HG03060 (cell line): ENCODE data around the gene STAM.

ENCODE experiments used
- ATAC-seq: cut with Tn5 transposase; IDR thresholded peaks from one replicate; pipeline ENCODE4 v1.9.1; 2021; ENCODE audit warnings: low read depth, moderate number of reproducible peaks; ENCODE audit not compliant: unreplicated experiment

The STAM gene

GRCh38 chr10:17645621-17646345, 1.8 kb downstream of the STAM start:
- ATAC-seq = no peak

DNA sequence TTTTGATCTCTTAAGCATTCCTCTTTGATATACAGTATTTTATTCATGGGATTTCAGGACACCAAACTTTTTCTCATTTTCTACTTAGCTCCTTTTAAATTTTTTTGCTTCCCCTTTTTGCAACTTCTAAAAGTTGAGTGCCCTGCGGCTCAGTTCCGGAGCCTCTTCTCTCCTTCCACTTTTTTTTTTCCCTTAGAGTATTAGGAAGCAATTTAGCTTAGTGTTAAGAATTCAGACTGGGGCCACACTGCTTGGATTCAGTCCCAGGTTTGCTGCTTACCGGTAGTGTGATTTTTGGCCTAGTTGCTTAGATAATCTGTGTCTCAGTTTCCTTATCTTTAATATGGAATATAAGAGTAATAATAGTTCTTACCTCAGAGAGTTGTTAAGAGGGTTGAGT, 3.4 kb downstream of the STAM start:
- ATAC-seq = no peak

GRCh38 chr10:17648243-17649035, 4.5 kb downstream of the STAM start:
- ATAC-seq = no peak

- ATAC-seq = no peak
Measured at GRCh38 chr10:17649052-17649451, 5.1 kb downstream of the STAM start.

GRCh38 chr10:17649836-17650235, 5.9 kb downstream of the STAM start:
- no peak for ATAC-seq

GRCh38 chr10:17650416-17650815, 6.5 kb downstream of the STAM start:
- ATAC-seq = no peak

GRCh38 chr10:17651896-17652295, 7.9 kb downstream of the STAM start:
- no peak for ATAC-seq

DNA sequence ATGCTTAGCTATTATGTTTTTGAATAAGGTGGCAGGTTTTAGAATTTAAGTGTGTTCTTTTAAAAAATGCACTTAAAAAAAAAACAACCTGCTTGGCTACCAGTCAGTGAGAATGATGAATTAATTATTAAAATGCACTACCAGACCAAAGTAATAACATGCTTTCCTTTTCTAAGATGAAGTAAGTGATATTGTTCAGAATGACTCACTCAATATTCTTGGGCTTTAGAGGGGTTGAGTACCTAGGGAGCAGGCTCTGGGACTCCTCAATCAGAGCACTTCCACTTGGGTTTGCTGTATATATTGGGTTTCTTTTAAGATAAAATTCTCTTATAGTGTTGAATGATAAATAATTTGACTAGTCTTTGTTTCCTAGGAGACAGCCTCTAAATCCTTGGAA, 8.6 kb downstream of the STAM start:
- no peak for ATAC-seq

DNA sequence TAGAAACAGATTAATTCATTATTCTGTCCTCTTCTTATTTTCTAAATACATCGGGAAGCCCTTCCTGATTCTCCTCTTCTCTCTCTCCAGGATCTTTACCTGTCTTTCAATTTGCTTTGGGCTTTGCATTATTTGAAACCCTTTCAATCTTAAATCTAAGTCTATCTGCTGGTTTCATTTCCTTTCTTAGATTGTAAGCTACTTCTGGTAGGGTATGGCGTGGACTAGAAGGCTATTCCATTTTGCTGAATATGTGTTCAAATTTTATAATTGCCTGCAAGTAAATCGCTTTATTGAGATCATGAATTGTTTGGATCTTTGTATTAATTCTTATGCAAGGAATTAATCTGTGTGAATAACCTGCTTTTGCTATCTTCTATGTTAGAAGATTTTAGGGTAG, 11.1 kb downstream of the STAM start:
- peak; percentile 4 for ATAC-seq

GRCh38 chr10:17655567-17656146, 11.7 kb downstream of the STAM start:
- ATAC-seq = peak; percentile 83

DNA sequence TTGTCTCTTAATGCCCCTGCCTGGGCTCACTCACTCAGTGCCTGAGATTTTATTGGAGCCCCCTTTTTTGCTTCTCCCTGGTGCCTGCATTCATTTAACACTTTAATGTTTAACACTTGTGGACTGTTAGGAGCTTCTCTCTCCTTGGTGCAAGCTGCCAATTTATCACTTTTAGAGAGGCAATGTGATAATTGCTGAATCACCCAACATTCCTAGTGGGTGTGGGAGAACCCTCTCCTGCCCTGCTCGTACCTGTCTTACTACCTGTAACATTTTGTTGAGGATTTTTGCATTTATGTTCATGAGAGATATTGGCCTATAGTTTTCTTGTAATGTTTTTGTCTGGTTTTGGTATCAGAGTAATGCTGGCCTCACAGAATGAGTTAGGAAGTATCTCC, 13.2 kb downstream of the STAM start:
- no peak for ATAC-seq

- no peak for ATAC-seq
Measured at GRCh38 chr10:17659365-17659764, 15.4 kb downstream of the STAM start.

GRCh38 chr10:17660921-17661320, 17.0 kb downstream of the STAM start:
- no peak for ATAC-seq

GRCh38 chr10:17661510-17661909, 17.6 kb downstream of the STAM start:
- ATAC-seq = no peak

- ATAC-seq = no peak
Measured at GRCh38 chr10:17662193-17663138, 18.5 kb downstream of the STAM start.

DNA sequence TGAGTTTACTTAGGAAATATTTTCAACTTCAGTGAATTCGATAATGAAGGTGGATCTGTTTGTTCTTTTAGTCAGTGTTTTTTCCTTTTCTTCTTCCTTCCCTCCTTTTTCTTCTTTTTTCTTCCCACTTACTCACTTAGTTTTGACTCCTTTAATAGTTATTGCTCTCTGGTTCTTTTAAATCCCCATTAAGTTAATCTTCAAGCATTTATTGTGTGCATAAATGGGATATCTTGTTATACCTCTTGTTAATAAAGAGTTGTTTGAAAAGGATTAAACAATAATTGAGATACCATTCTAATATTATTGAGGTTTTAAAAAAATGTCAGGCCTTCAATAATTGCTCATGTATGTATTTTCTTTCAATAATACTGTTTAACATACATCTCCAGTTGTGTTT, 19.5 kb downstream of the STAM start:
- ATAC-seq = no peak

DNA sequence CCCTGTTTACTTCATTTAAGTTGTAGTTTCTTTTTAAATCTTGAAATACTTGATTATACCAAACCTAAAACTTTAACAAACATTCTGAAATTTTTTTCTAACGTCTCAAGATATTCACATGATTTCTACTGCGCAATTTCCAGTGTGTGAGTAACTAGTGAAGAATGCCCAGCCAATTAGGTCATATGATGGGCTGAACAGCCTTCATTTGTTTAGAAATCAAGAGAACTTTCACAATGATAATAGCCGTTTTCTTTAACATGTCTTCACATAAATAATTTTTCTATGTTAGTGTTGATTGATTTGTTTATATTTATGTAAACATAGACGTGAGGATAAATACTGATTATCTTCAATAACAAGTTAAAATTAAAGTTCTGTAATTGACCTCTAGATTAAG, 21.8 kb downstream of the STAM start:
- ATAC-seq = no peak

- no peak for ATAC-seq
Measured at GRCh38 chr10:17668435-17669184, 24.7 kb downstream of the STAM start.

GRCh38 chr10:17669185-17669872, 25.4 kb downstream of the STAM start:
- no peak for ATAC-seq
